Lower leg skin (tissue), 4 donors: ENCODE results near the gene DVL1. TPM values are rescaled to one million over a fixed set of nuclear protein-coding genes. Genes with fewer than 3 reads are reported as not detected.

Source experiments
- DNase-seq, 2 donors: peaks; one replicate each; pipeline ENCODE4 v3.0.0-alpha.2; 2019; ENCODE audit warnings: low spot score in 2 of 2
- H3K4me3 ChIP-seq: fragments of 200-600 bp; sonication (generic); 2 replicates; pipeline ENCODE4 v1.5.1; 2017; ENCODE audit warnings: mild to moderate bottlenecking, low read depth; ENCODE audit not compliant: poor library complexity, severe bottlenecking
- POLR2A ChIP-seq, 2 donors: fragments of 450-650 bp; IDR thresholded peaks; one replicate each; pipeline ENCODE4 v1.6.1; 2016 to 2017; ENCODE audit warnings: antibody characterized with exemption in 2 of 2, mild to moderate bottlenecking in 1 of 2, moderate library complexity in 1 of 2
- WGBS, 2 donors: methylation state at CpG; one replicate each; pipeline ENCODE4 v1.1.5; 2018; 5-methylcytosine and 5-hydroxymethylcytosine counted together
- intact Hi-C: fragments of 100-400 bp; cut with DNase I; formaldehyde crosslinking; loops from one replicate; pipeline ENCODE4 v1.15.0; 2023; ENCODE audit warnings: low total_unique reads
- total RNA-seq, 4 donors: library from RNA; depleted of rRNA; stranded (reverse); fragments of >200 nt; gene quantifications; one replicate each; pipeline ENCODE4 v1.1.0, GENCODE V29; 2016
- TF ChIP-seq, protein P1 (sequence below), 3 donors: fragments of 450-650 bp; IDR thresholded peaks; one replicate each; pipeline ENCODE4 v1.5.1; 2016; ENCODE audit warnings: antibody characterized with exemption in 3 of 3, mild to moderate bottlenecking in 3 of 3, moderate library complexity in 2 of 3

DVL1 gene
- total RNA-seq: 100 to 1,000 TPM in 3 of 4 donors, 10 to 100 TPM in 1; 92.0 to 163 (median 113) TPM

DNA sequence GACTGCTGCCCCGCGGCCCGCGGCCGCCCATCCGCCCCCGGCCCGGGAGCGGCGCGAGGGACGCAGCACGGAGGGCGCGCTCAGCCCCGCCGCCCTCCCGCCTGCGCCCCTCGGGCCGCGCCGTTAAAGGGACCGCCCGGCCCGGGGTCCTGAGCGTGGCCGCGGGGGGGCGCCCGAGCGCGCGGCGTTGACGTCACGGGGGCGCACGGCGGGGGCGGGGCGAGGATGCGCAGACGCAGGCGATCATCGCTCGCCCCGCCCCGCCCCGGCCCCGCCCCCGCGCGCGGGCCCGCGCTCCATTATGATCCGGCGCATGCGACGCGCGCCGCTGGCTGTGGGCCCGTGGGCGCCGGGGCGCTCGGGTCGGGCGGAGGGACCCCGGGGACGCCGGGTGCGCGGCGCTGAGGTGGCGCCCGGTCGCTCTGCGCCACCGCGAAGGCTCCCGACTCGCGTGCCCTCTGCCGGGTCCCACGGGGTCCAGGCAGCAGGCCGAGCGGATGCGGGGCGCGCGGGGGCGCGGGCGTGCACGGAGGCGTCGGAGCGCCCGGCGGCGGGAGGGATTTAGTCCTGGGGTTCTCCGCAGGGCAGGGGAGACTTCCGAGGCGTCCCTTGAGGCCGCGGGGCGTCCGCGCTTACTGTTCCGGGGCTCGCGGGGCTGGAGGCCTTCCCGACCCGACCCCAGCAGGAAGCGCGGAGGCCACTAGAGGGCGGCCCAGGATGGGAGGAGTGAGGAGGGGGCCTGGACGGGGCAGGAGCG lies at the start of gene DVL1:
DVL1 (minus strand) TSS at position 163 of the 757 bp plus-strand sequence. CDS start 353 bp downstream, outside the sequence.
- H3K4me3 ChIP-seq: peak within 1 kb of the TSS; percentile 56
- intact Hi-C loops: no loop called here
- DNase-seq: no peak
- WGBS, 2 donors: 0 to 2% methylated on average over 9 to 14 of the region's 122 CpGs
- no peak for TF ChIP-seq POLR2A (IDR thresholded peaks at IDR 0.05)
- TF ChIP-seq, protein P1, sequence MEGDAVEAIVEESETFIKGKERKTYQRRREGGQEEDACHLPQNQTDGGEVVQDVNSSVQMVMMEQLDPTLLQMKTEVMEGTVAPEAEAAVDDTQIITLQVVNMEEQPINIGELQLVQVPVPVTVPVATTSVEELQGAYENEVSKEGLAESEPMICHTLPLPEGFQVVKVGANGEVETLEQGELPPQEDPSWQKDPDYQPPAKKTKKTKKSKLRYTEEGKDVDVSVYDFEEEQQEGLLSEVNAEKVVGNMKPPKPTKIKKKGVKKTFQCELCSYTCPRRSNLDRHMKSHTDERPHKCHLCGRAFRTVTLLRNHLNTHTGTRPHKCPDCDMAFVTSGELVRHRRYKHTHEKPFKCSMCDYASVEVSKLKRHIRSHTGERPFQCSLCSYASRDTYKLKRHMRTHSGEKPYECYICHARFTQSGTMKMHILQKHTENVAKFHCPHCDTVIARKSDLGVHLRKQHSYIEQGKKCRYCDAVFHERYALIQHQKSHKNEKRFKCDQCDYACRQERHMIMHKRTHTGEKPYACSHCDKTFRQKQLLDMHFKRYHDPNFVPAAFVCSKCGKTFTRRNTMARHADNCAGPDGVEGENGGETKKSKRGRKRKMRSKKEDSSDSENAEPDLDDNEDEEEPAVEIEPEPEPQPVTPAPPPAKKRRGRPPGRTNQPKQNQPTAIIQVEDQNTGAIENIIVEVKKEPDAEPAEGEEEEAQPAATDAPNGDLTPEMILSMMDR (IDR thresholded peaks at IDR 0.05): peak in 1 of 3 donors; percentile 28

DNA sequence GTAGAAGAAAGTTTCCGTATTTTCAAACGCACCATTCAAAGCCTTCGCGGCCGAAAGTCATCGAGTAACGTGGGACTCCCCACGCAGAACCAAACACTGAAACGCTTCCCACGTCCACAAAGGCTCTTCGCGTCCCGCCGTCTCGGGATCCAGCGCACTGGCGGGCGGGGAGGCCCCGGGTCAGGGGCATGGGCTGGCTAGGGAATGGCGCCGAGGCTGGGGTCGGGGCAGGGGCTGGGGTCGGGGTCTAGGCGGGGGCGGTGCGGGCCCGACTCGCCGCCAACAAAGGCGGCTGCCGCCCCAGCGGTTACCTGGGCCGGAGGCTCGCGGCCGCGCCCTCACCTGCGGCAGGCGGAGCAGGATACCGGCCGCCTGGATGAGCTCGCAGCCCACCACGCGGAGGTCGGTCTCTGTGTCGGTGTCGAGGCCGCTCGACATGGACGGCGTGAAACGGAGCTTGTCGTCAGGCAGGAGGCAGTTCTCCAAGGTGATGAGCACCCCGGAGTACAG lies 49.5 kb upstream of the DVL1 start:
- H3K4me3 ChIP-seq: peak overlapping the region; percentile 92
- intact Hi-C loops: no loop called here
- peak in 1 of 2 donors; percentile 84 for DNase-seq
- 0 to 1% methylated on average over 8 to 10 of the region's 54 CpGs for WGBS, 2 donors
- TF ChIP-seq, protein P1 (IDR thresholded peaks at IDR 0.05): no peak
- no peak for TF ChIP-seq POLR2A (IDR thresholded peaks at IDR 0.05)

DNA sequence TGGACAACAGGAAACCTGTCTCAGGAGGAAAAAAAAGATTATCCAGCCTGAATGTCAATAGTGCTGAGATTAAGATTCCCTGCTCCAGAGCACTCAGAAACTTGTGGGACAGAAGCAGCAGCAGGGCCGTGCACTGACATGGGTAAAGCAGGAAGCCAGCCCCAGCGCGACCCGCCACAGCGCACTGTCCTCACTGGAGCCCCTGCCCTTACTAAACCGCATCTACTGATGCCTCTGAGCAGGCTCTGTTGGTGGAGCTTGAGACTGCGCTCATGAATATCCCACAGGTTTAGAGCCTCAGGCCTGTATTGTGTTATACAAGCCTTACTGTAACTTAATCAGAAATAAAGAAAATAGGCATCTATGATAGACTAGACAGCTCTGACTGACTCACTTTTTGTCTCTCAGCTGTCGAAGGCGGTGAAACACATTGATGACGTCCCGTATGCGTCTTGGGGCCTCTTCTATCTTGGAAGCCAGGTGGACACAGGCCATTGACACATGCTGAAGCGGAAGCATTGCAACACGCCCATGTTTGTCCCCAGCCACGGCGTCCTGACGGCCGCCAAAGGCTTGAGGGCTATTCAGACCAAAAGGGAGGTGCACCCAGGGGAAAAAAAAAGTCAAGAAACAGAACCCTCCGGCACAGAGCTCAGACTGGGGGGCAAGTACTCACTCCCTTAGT lies 48.8 kb upstream of the DVL1 start:
- intact Hi-C loops: no loop called here
- 42 to 50% methylated on average over 19 of the region's 19 CpGs for WGBS, 2 donors
- peak overlapping the region; percentile 92 for H3K4me3 ChIP-seq
- TF ChIP-seq POLR2A (IDR thresholded peaks at IDR 0.05): no peak
- TF ChIP-seq, protein P1 (IDR thresholded peaks at IDR 0.05): no peak
- DNase-seq: no peak

DNA sequence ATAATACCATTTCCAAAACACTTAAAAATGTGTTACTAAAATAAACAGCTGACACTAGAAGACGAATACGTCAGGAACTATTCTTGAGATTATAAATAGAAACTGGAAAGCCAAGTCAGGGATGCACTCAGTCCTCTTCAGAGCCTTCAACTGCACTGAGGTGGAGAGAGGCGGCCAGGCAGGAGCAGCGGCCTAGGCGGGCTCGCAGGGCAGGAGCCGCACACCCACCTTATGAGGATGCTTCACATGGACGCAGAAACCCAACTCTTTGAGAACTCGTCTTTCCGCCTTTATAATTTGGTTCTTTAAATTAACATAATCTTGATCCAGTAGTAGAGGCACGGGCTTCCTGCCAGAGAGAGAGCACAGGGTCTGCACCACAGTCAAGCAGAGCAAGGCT lies 45.9 kb upstream of the DVL1 start:
- TF ChIP-seq POLR2A (IDR thresholded peaks at IDR 0.05): no peak
- TF ChIP-seq, protein P1 (IDR thresholded peaks at IDR 0.05): no peak
- intact Hi-C loops: no loop called here
- H3K4me3 ChIP-seq: no peak overlapping the region
- no peak for DNase-seq
- 91 to 92% methylated on average over 11 of the region's 11 CpGs for WGBS, 2 donors

DNA sequence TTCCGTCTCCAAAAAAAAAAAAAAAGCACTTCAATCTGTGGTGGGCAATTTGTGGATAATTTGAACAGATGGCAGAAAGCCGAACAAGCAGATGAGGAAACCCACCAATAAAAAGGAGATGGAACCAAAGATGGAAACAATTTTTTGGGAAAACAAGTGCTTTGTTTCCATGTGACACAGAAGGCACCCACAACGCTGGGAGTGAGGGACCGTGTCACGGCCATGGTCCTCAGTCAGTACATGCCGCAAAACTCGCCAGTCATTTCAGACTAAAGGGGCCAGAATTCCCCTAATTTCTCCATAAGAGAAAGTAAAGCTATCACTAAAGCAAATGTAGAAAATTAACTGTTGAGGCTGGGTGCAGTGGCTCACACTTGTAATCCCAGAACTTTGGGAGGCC lies 44.9 kb upstream of the DVL1 start:
- DNase-seq: no peak
- 93 to 94% methylated on average over 7 of the region's 7 CpGs for WGBS, 2 donors
- TF ChIP-seq, protein P1 (IDR thresholded peaks at IDR 0.05): no peak
- TF ChIP-seq POLR2A (IDR thresholded peaks at IDR 0.05): no peak
- H3K4me3 ChIP-seq: no peak overlapping the region
- intact Hi-C loops: no loop called here
